ENCODE measurements around the gene SIGLECL1.

DNA sequence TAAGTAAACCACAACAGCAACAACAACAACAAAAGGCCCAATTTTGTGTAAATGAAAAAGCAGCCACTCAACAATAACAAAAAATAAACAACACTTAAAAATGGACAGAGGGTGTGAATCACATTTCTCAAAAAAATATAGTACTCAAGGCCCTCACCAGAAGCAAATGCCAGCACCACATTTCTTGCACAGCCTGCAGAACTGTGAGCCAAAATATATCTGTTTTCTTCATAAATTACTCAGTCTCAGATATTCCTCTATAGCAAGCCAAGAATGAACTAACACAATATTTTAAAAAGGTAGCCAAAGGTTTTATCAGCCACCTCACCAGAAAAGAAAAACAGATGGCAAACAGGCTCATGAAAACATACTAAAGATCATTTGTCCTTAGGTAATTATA is 29.9 kb upstream of the SIGLECL1 start:
- TF ChIP-seq, protein P1, sequence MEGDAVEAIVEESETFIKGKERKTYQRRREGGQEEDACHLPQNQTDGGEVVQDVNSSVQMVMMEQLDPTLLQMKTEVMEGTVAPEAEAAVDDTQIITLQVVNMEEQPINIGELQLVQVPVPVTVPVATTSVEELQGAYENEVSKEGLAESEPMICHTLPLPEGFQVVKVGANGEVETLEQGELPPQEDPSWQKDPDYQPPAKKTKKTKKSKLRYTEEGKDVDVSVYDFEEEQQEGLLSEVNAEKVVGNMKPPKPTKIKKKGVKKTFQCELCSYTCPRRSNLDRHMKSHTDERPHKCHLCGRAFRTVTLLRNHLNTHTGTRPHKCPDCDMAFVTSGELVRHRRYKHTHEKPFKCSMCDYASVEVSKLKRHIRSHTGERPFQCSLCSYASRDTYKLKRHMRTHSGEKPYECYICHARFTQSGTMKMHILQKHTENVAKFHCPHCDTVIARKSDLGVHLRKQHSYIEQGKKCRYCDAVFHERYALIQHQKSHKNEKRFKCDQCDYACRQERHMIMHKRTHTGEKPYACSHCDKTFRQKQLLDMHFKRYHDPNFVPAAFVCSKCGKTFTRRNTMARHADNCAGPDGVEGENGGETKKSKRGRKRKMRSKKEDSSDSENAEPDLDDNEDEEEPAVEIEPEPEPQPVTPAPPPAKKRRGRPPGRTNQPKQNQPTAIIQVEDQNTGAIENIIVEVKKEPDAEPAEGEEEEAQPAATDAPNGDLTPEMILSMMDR (IDR thresholded peaks at IDR 0.05; ENCODE audit: low read depth, low read length, poor library complexity, severe bottlenecking), result no peak
- TF ChIP-seq EZH2phosphoT487 (IDR thresholded peaks at IDR 0.05; ENCODE audit: borderline replicate concordance, low read length), result no peak

Measured in DOHH2 (cell line).